GM18526 (cell line): Measurements from ENCODE around the gene ZNF593OS.

Experiments used
- POLR2A ChIP-seq: IDR thresholded peaks from 3 replicates; pipeline ENCODE4 v1.6.1; 2011; ENCODE audit not compliant: insufficient read length; ENCODE audit errors: extremely low read depth

Gene ZNF593OS

GRCh38 chr1:26171084-26172072 lies at the start of gene ZNF593OS:
ZNF593OS (minus strand) TSS chr1:26171832; CDS start chr1:26171661, 171 bp downstream.
- no peak for TF ChIP-seq POLR2A

- TF ChIP-seq POLR2A = no peak
Measured at GRCh38 chr1:26221094-26221493, 49.5 kb upstream of the ZNF593OS start.

GRCh38 chr1:26220199-26220912 lies 48.7 kb upstream of the ZNF593OS start:
- TF ChIP-seq POLR2A = no peak

- no peak for TF ChIP-seq POLR2A
Measured at GRCh38 chr1:26218906-26219494, 47.4 kb upstream of the ZNF593OS start.

- TF ChIP-seq POLR2A = no peak
Measured at GRCh38 chr1:26215246-26215645, 43.6 kb upstream of the ZNF593OS start.

GRCh38 chr1:26213335-26213905 lies 41.8 kb upstream of the ZNF593OS start:
- TF ChIP-seq POLR2A = no peak

GRCh38 chr1:26212726-26213125 lies 41.1 kb upstream of the ZNF593OS start:
- no peak for TF ChIP-seq POLR2A

GRCh38 chr1:26210147-26210870 lies 38.7 kb upstream of the ZNF593OS start:
- no peak for TF ChIP-seq POLR2A

GRCh38 chr1:26203642-26204318 lies 32.1 kb upstream of the ZNF593OS start:
- no peak for TF ChIP-seq POLR2A

- TF ChIP-seq POLR2A = no peak
Measured at GRCh38 chr1:26200413-26200812, 28.8 kb upstream of the ZNF593OS start.

GRCh38 chr1:26197813-26198212 lies 26.2 kb upstream of the ZNF593OS start:
- TF ChIP-seq POLR2A = no peak

GRCh38 chr1:26197301-26197700 lies 25.7 kb upstream of the ZNF593OS start:
- TF ChIP-seq POLR2A = no peak

- TF ChIP-seq POLR2A = no peak
Measured at GRCh38 chr1:26195805-26196204, 24.2 kb upstream of the ZNF593OS start.

GRCh38 chr1:26191739-26192138 lies 20.1 kb upstream of the ZNF593OS start:
- TF ChIP-seq POLR2A = no peak
